ENCODE measurements around the gene HLA-DPA1. TPM values are rescaled to one million over a fixed set of nuclear protein-coding genes. Genes with fewer than 3 reads are reported as not detected.
"Not testable (repeated sequence)": the region's sequence is repeated elsewhere in the genome, so short reads cannot be mapped to it uniquely, and the experiment has no call there.

The HLA-DPA1 gene
- total RNA-seq, 2 donors from 2014 or later: 11.4 to 25.8 TPM

DNA sequence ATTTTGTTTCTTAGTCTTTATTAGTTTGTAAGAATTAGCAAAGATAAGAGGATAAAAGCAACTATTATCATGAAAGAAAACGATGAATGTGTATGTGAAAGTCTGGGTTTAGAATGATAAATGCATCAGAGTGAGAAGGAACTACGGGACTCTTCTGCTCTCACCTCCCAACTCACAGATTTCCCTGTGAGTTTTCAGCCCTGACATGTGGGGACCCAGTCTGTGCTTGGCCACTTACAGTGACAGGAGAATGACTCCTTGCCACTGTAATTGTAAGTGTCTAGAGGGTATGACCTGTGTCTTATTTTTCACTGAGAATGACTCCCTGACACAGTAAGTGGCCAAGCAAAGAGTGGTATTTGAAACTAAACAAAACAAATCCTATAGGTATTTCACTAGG, 2.5 kb downstream of the HLA-DPA1 start:
- Mint-ChIP-seq H3K36me3 (ENCODE audit: insufficient read depth in 2 of 2) (peaks cover 0 to 21% of the 10 kb centered on the region in 2 donors), H3K4me3 (peak overlapping the region in 1 of 2 donors; percentile 81), H3K4me1 (ENCODE audit: low read depth) (peaks cover 24% of the 10 kb centered on the region), H3K9me3 (peaks cover 0 to 11% of the 10 kb centered on the region in 2 donors), H3K27me3 (ENCODE audit: low read depth) (peaks cover 7% of the 10 kb centered on the region), H3K27ac (peak overlapping the region; percentile 52)
- no peak for DNase-seq
- ATAC-seq (replicated peaks in 1 of 2): no peak

DNA sequence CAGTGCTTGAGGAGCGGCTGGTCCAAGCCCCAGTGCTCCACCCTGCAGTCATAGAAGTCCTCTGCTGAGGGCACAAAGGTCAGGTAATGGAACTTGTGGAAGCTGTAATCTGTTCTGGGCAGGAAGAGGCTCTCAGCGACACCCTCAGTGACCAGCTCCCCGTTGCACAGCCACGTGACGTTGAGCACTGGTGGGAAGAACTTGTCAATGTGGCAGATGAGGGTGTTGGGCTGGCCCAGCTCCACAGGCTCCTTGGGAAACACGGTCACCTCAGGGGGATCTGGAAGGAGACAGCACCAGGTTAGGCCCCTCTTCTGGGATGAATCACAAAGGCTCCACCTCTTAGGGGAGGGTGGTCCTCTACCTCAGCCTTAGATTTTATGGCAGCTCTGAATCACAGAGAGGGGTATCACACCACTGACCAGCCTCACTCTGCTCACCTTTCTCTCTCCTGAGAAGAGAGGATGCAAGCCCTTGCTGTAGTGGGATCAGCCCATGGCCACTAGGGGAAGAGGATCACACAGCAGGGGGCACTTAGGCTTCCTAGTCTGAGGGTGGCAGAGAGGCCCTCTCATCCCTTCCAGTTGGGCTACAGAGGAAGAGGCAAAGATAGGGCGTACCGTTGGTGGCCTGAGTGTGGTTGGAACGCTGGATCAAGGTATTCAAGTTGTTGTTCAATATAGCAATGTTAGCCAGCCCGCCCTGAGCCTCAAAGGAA, 4.3 kb downstream of the HLA-DPA1 start:
- H3K27ac Mint-ChIP-seq: no peak overlapping the region
- H3K36me3 Mint-ChIP-seq (ENCODE audit: insufficient read depth in 2 of 2): peaks cover 0 to 23% of the 10 kb centered on the region in 2 donors
- H3K9me3 Mint-ChIP-seq: peaks cover 0 to 12% of the 10 kb centered on the region in 2 donors
- peaks cover 7% of the 10 kb centered on the region for H3K27me3 Mint-ChIP-seq (ENCODE audit: low read depth)
- peaks cover 17% of the 10 kb centered on the region for H3K4me1 Mint-ChIP-seq (ENCODE audit: low read depth)
- ATAC-seq (replicated peaks in 1 of 2) (no peak), DNase-seq (no peak)
- no peak overlapping the region for H3K4me3 Mint-ChIP-seq

DNA sequence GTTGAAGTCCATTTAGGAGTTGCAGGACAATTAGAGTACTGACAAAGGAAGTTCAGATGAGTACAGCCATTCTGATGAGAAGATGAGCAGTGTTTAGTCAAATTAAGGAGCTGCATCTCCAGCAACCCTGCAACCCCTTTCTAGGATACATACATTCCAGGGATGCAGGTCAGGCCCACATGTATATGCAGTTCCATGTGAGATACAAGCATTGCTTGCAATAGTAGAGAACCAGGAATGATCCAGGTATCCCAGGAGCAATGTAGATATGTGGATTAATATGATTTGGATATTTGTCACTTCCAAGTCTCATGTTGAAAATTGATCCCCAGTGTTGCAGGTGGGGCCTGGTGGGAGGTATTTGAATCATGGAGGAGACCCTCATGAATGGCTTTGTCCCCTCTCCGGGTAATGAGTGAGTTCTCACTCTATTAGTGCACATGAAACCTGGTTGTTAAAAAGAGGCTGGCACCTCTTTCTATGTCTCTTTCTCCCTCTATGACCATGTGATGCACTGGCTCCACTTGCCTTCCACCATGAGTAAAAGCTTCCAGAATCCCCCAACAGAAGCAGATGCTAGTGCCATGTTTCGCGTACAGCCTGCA, 6.4 kb downstream of the HLA-DPA1 start:
- DNase-seq (no peak), ATAC-seq (replicated peaks in 1 of 2) (no peak)
- H3K36me3 Mint-ChIP-seq (ENCODE audit: insufficient read depth in 2 of 2): peaks cover 0 to 23% of the 10 kb centered on the region in 2 donors
- peaks cover 0 to 14% of the 10 kb centered on the region in 2 donors for H3K9me3 Mint-ChIP-seq
- peaks cover 6% of the 10 kb centered on the region for H3K4me1 Mint-ChIP-seq (ENCODE audit: low read depth)
- H3K4me3 Mint-ChIP-seq: no peak overlapping the region
- H3K27me3 Mint-ChIP-seq (ENCODE audit: low read depth): peaks cover 5% of the 10 kb centered on the region
- no peak overlapping the region for H3K27ac Mint-ChIP-seq

DNA sequence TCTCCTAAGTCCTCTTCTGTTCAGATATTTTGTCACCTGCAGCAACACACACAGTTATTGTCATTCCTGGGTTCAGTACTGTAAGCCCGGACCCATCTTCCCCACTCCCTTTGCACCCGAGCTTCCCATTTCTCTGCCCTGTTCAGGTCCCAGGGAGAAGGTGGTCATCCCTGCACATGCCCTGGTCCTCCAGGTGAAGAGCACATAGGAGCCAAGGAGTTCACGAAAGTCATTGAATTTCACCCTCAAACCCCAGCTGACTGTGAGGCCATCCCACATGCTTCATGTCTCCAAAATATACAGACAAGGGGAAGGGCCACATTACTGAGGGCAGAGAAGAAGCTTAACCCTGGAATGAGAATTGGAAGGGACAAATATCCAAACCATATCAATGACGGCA, 8.1 kb downstream of the HLA-DPA1 start:
- Mint-ChIP-seq H3K36me3 (ENCODE audit: insufficient read depth in 2 of 2) (peaks cover 0 to 24% of the 10 kb centered on the region in 2 donors), H3K27ac (no peak overlapping the region)

DNA sequence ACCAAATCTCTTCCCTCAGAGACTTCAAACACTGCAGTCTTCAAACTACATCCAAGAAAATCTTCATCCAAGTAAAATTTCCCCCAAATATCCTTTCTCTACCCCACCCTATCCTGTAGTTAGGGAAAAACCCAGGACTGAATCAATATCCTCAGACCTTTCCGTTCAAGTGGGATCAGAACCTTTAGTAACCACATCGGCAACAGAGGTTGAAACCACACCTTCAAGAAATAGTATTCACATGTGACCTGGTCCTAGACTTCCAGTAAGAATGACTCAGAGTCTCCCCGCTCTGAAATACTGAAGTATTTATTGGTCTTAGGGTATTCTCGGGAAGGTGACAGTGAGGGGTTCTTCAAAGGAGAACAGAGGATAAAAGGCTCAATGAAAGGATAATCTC, 8.7 kb downstream of the HLA-DPA1 start:
- ATAC-seq (replicated peaks in 1 of 2): no peak
- Mint-ChIP-seq H3K36me3 (ENCODE audit: insufficient read depth in 2 of 2) (peaks cover 0 to 24% of the 10 kb centered on the region in 2 donors), H3K27ac (no peak overlapping the region), H3K9me3 (peaks cover 0 to 14% of the 10 kb centered on the region in 2 donors), H3K4me3 (no peak overlapping the region), H3K4me1 (ENCODE audit: low read depth) (peaks cover 5% of the 10 kb centered on the region), H3K27me3 (ENCODE audit: low read depth) (no peaks in the 10 kb centered on the region)
- no peak for DNase-seq

More for the DNA sequence above, 8.1 kb downstream of the HLA-DPA1 start:
- peaks cover 5% of the 10 kb centered on the region for H3K4me1 Mint-ChIP-seq (ENCODE audit: low read depth)
- no peaks in the 10 kb centered on the region for H3K27me3 Mint-ChIP-seq (ENCODE audit: low read depth)
- peaks cover 0 to 14% of the 10 kb centered on the region in 2 donors for H3K9me3 Mint-ChIP-seq
- no peak for DNase-seq
- ATAC-seq (replicated peaks in 1 of 2): no peak
- no peak overlapping the region for H3K4me3 Mint-ChIP-seq

DNA sequence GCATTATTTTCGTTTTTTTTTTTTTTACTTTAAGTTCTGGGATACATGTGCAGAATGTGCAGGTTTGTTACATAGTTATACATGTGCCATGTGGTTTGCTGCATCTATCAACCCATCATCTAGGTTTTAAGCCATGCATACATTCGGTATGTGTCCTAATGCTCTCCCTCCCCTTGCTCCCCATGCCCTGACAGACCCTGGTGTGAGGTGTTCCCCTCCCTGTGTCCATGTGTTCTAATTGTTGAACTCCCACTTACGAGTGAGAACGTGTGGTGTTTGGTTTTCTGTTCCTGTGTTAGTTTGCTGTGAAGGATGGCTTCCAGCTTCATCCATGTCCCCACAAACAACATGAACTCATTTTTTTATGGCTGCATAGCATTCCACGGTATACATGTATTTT, 10.0 kb downstream of the HLA-DPA1 start:
- Mint-ChIP-seq H3K36me3 (ENCODE audit: insufficient read depth in 2 of 2) (peaks cover 0 to 21% of the 10 kb centered on the region in 2 donors), H3K9me3 (peaks cover 0 to 14% of the 10 kb centered on the region in 2 donors)
- H3K4me3 Mint-ChIP-seq; H3K4me1 Mint-ChIP-seq (ENCODE audit: low read depth); ATAC-seq (replicated peaks in 1 of 2); H3K27me3 Mint-ChIP-seq (ENCODE audit: low read depth); H3K27ac Mint-ChIP-seq; DNase-seq: not testable (repeated sequence)

DNA sequence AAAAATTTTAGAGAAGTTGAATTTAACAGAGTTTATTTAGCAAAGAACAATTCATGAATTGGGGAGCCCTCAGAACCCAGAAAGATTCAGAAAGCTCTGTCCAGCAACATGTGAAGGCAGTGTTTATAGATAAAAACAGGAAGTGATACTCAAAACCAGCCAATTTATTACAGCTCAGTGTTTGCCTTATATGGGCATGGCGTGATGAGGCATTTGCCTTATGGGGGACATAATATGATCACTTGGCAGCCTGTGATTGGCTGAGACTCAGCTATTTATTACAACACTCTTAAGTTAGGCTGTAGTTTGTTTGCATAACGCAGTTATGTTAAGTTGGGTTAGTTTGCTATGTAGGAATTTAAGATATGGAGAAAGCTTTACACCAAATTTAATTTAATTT, 11.5 kb downstream of the HLA-DPA1 start:
- no peak overlapping the region for H3K4me3 Mint-ChIP-seq
- H3K36me3 Mint-ChIP-seq (ENCODE audit: insufficient read depth in 2 of 2): peaks cover 0 to 13% of the 10 kb centered on the region in 2 donors
- H3K9me3 Mint-ChIP-seq: peaks cover 0 to 9% of the 10 kb centered on the region in 2 donors
- no peak for ATAC-seq (replicated peaks in 1 of 2)
- peaks cover 18% of the 10 kb centered on the region for H3K27me3 Mint-ChIP-seq (ENCODE audit: low read depth)
- DNase-seq: no peak
- H3K27ac Mint-ChIP-seq: no peak overlapping the region
- H3K4me1 Mint-ChIP-seq (ENCODE audit: low read depth): peaks cover 5% of the 10 kb centered on the region

DNA sequence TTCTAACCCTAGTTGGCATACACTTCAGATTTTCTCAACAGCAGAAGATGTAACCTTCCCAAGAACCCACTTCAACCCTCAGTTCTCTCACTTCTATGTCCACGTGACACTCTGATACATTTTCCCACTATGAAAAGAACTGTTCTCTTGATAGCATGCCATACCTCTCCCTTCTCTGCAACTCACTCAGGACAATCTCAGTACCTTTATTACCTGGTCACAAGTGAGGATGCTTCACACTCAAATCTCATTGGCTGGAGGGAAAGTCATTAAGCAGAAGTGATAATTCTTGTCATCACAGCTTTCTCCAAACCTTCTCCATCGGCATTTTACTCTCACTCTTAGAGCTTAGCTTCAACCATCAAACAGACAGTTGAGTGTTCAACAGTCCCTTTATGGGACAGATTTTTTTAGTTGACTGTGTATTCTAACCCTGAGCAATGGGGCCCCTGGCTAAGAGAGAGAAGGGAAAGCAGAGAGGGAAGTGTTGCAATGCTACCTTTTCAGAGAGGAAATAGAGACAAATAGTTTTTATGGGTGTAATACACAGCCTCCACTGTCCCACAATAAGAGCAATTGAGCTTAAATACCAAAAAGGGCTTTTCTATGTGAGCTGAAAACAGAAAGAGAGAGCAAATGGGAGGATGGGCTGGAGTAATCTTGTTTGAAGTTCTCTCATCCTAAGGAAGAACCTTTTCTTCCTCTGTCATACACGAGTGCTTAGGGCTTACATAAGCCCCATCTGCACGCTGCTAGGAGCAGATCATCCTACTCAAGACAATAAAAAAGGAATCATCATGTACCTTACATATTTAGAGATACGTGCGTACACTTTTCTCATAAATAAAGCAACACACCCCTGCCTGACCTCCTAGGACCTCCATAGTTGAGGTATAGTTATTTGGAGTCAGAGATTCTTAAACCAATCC, 16.0 kb downstream of the HLA-DPA1 start:
- Mint-ChIP-seq H3K9me3 (peaks cover 0 to 2% of the 10 kb centered on the region in 2 donors), H3K4me1 (ENCODE audit: low read depth) (peaks cover 5% of the 10 kb centered on the region), H3K27ac (no peak overlapping the region), H3K27me3 (ENCODE audit: low read depth) (peaks cover 33% of the 10 kb centered on the region), H3K4me3 (no peak overlapping the region), H3K36me3 (ENCODE audit: insufficient read depth in 2 of 2) (peaks cover 0 to 2% of the 10 kb centered on the region in 2 donors)
- DNase-seq (no peak), ATAC-seq (replicated peaks in 1 of 2) (peak in 1 of 2 donors; percentile 67)

DNA sequence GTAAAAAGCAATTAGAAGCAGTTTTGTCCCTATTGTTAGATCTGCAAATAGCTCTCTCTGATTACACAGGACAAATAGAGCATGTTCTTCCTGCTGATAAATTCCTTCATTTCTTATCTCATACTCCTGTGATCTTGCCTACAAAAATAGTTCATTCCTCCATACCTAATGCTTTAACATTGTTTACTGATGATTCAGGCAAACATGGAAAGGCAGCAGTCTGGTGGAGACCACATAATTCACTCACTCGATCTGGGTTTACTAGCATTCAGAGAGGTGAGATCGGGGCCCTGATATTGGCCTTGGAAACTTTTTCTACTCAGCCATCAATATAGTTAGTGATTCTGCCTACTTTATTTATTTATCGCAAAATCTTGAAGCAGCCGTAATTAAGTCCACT, 20.2 kb downstream of the HLA-DPA1 start:
- H3K27me3 Mint-ChIP-seq (ENCODE audit: low read depth): peaks cover 42% of the 10 kb centered on the region
- no peaks in the 10 kb centered on the region for H3K36me3 Mint-ChIP-seq (ENCODE audit: insufficient read depth in 2 of 2)
- ATAC-seq (replicated peaks in 1 of 2) (no peak), DNase-seq (no peak)
- H3K27ac Mint-ChIP-seq: no peak overlapping the region
- H3K4me3 Mint-ChIP-seq: no peak overlapping the region
- no peaks in the 10 kb centered on the region for H3K4me1 Mint-ChIP-seq (ENCODE audit: low read depth)
- H3K9me3 Mint-ChIP-seq: no peaks in the 10 kb centered on the region

DNA sequence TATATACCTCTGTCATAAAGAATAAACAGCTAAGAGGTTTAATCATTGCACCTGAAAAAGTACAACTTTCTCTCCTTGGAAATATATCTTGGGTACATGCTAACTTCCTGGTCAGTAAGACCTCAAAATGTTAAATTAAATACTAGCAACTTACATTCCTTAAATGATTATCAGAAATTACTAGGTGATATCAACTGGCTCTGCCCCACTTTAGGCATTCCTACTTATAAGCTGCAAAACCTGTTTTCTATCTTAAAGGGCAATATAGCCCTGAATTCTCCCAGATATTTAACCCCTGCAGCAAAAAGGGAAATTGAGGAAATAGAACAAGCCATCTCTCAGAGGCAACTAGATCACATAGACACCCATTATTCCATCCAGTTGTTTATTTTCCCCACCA, 20.8 kb downstream of the HLA-DPA1 start:
- ATAC-seq (replicated peaks in 1 of 2) (no peak), DNase-seq (no peak)
- Mint-ChIP-seq H3K4me3 (no peak overlapping the region), H3K27me3 (ENCODE audit: low read depth) (peaks cover 42% of the 10 kb centered on the region), H3K9me3 (no peaks in the 10 kb centered on the region), H3K4me1 (ENCODE audit: low read depth) (no peaks in the 10 kb centered on the region), H3K27ac (no peak overlapping the region), H3K36me3 (ENCODE audit: insufficient read depth in 2 of 2) (no peaks in the 10 kb centered on the region)

DNA sequence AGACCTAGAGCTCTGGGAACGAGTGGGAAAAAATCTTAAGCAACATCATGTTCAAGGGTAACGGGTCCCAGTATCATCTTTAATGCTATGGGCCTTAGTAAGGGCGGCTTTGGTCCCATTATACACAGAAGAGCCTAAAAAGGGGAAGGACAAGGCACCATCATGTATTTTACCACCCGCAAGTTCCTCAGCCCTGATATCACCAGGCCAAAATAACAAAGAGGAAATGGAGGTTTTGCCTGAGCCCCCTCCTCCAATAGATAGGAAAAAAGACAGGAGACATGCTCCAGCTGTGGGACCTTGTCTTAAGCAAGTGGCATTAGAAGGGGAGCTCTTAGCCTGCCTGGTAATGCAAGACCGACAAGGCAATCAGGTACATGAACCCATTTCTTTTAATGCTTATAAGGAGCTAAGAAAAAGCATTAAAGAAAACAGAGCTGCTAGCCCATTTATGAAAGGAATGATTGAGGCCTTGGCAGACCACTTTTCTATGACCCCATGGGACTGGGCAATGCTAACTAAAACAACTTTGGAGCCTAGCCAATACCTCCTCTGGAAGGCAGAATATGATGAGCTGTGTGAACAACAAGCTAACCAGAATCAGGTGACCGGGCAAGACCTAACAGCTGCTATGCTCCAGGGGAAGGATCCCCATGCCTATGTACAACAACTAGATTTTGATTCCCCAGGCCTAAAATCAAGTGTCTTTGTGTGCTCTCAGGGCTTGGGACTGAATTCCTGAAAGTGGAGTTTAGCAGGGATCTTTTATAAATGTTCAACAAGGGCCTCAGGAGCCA, 23.2 kb downstream of the HLA-DPA1 start:
- ATAC-seq (replicated peaks in 1 of 2) (no peak), DNase-seq (no peak)
- peaks cover 0 to under 1% of the 10 kb centered on the region in 2 donors for H3K9me3 Mint-ChIP-seq
- no peak overlapping the region for H3K4me3 Mint-ChIP-seq
- no peaks in the 10 kb centered on the region for H3K4me1 Mint-ChIP-seq (ENCODE audit: low read depth)
- H3K36me3 Mint-ChIP-seq (ENCODE audit: insufficient read depth in 2 of 2): peaks cover 0 to 2% of the 10 kb centered on the region in 2 donors
- H3K27ac Mint-ChIP-seq: no peak overlapping the region
- peaks cover 53% of the 10 kb centered on the region for H3K27me3 Mint-ChIP-seq (ENCODE audit: low read depth)

DNA sequence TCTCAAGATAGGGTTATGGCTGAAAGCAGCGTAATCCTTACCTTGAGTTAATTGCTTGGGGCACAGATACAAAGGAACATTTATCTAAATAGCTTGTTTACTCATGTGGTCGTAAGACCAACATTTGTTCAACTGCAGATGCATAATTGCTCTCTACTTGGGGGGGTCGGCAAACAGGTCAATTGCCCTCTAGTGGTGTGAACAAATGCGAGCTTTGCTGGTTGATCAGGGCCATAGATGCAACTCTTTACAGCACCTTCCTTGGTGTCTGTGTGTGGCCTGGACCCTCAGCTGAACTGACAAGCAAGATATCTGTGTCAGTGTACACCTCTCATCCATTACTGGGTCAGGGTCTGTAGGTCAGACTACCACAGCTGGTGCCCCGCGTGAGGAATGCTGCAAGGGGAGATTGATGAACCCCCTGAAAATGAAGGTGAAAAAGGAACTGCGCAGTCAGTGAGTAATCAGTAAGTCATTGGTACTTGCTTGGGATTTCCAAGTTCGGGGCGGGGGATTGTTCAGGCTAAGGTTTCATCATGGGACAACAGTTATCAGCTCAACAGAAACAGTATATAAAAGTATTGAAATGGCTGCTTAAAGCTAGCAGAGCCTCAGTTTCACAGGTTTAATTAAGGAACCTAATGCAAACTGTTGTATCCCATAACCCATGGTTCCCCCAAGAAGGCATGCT, 24.0 kb downstream of the HLA-DPA1 start:
- Mint-ChIP-seq H3K4me3 (no peak overlapping the region), H3K36me3 (ENCODE audit: insufficient read depth in 2 of 2) (peaks cover 0 to 3% of the 10 kb centered on the region in 2 donors), H3K27me3 (ENCODE audit: low read depth) (peaks cover 53% of the 10 kb centered on the region), H3K27ac (no peak overlapping the region), H3K4me1 (ENCODE audit: low read depth) (no peaks in the 10 kb centered on the region), H3K9me3 (peaks cover 0 to 2% of the 10 kb centered on the region in 2 donors)
- ATAC-seq (replicated peaks in 1 of 2) (no peak), DNase-seq (no peak)

All from activated T-cell treated with anti-CD3 and anti-CD28 coated beads, Interleukin-2, amount 50 U/mL, for 72 hours (primary cell).